NCI-H345 treated with DMSO at 0.1 percent for 48 hours (cell line): Measurements from ENCODE around the gene ACP5.

ENCODE experiments used
- DNase-seq: peaks from one replicate; lab custom pipeline; 2025; ENCODE audit not compliant: unreplicated experiment; lab: John Stamatoyannopoulos, UW

ACP5 gene

DNA sequence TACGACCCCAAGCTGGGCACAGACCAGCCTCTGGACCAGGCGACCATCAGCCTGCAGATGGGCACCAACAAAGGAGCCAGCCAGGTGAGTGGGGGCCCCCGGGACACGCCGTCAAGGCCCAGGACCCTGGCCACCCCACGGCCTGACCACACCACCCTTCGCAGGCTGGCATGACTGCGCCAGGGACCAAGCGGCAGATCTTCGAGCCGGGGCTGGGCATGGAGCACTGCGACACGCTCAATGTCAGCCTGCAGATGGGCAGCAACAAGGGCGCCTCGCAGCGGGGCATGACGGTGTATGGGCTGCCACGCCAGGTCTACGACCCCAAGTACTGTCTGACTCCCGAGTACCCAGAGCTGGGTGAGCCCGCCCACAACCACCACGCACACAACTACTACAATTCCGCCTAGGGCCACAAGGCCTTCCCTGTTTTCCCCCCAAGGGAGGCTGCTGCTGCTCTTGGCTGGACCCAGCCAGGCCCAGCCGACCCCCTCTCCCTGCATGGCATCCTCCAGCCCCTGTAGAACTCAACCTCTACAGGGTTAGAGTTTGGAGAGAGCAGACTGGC, 28.0 kb downstream of the ACP5 start:
- no peak for DNase-seq

DNA sequence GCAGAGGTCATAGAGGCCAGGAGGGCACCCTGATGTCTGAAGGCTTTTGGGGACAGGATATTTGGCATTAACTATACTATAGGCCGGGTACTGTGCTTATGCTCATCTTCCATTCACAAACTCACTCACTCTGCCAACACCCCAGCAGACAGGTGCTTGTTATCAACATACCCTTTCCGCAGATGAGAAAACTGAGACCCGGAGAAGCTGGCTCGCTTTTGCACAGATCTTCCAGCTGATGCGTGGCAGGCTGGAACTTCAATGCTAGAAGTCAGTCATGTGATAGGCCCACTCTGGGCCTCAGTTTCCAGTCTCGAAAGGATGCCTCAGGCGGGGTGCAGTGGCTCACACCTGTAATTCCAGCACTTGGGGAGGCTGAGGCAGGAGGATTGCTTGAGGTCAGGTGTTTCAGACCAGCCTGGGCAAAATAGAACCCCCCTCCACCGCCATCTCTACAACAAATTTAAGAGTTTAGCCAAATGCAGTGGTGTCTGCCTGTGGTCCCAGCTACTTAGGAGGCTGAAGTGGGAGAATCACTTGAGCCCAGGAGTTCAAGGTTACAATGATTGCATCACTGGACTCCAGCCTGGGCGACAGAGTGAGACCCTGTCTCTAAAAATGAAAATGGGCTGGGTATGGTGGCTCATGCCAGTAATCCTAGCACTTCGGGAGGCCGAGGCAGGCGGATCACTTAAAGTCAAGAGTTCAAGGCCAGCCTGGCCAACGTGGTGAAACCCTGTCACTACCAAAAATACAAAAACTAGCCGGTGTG, 29.3 kb downstream of the ACP5 start:
- DNase-seq = no peak

DNA sequence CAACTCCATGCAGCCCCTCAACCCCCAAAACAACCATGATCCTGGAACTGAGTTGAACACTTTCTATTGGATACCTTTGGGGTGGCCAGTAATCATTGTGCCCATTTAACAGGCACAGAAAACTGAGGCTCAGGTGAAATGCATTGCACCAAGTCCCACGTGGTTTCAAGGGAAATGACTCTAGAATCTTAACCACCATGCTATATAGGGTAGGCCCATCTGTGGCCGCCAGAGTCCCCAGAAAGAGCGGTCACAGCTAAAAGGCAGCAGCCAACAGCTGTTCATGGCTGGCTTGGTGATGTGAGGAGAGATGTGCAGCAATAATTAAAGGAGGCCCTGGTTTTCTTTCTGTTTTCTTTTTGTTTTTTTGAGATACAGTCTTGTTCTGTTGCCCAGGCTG, 36.2 kb downstream of the ACP5 start:
- no peak for DNase-seq

DNA sequence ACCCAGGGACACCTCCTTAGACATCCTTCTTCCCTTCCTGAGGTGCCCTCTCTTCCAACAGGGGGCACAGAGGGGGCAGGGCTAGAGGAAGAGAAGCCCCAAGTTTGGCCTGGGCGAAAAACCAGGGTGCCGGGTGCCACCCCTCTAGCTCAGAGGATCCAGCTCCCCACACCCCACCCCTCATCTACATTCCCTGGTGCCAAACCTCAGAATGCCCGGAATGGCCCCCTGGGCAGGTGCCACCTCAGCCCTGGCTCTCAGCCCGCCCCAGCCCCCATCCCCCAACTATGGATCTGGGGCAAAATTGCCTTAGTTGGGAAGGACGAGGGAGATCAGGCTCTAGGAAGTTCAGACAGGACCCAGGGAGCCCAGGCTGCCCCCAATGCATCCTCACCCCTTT, 36.8 kb downstream of the ACP5 start:
- no peak for DNase-seq

GRCh38 chr19:11539495-11540365, 37.7 kb downstream of the ACP5 start:
- DNase-seq = no peak

GRCh38 chr19:11538232-11539036, 39.0 kb downstream of the ACP5 start, which contains the start of gene CNN1:
TSS of gene CNN1 (plus strand) at chr19:11538851. CDS start at chr19:11538928, 77 bp downstream.
- no peak for DNase-seq

DNA sequence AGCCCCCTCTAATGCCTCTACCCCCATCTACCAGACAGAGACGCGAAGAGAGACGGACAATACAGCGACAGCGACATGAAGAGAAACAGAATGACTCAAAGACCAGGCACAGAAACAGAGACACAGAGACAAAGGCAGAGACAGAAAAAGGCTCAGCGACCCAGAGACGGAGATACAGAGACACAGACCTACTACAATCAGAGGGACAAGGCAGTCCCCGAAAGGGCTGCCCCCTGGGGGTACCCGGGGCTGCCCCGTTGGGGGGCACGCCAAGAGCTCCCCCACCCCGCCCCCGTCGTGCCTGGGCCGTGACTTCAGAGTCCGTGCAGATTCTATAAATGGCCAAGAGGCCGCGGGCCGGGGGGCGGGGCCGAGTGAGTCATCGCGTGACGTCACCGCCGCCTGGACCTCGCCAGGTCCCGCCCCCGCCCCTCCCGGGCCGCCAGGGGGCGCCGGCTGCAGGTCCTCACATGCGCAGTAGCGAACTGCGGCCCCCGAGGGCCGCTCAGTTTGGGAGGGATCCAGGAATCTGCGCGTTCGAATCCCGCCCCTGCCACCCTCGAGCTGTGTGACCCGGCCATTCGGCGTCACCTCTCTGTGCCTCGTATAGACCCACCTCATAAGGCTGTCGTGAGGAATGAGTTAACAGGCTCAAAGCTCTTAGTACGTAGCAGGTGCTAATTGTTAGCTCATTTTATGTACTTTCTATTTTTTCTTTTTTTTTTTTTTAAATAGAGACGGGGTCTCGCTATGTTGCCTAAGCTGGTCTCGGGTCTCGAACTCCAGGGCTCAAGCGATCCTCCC, 41.5 kb downstream of the ACP5 start:
- DNase-seq = no peak

DNA sequence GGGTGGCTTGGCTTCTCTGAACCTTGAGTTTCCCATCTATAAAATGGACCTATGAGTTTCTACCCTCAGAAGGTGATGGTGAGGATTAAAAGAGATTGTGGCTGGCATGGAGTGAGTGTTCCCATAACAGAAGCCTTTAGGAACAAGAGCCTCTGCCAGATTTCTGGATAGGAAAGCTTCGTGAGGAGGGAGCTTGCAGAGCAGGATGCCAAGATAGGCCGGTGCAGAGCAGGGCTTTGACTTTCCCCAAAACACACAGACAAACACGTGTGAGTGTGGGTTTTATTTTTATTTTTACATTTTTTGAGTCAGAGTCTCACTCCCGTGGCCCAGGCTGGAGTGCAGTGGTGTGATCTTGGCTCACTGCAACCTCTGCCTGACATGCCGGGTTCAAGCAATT, 42.5 kb downstream of the ACP5 start:
- DNase-seq = no peak

DNA sequence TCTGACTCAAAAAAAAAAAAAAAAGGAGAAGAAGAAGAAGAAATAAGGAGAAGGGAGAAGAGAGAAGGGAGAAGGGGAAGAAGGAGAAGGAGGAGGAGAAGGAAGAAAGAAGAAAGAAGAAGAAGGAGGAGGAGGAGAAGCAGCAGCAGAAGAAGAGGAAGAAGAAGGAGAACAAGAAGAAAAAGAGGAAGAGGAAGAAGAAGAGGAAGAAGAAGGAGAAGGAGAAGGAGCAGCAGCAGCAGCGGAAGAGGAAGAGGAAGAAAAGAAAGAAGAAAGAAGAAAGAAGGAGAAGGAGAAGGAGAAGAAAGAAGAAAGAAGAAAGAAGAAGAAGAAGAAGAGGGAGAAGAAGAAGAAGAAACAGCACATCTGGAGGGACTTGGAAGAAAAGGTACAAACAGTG, 42.9 kb downstream of the ACP5 start:
- no peak for DNase-seq

- peak; percentile 28 for DNase-seq
Observed at GRCh38 chr19:11530432-11530831, 47.0 kb downstream of the ACP5 start.

DNA sequence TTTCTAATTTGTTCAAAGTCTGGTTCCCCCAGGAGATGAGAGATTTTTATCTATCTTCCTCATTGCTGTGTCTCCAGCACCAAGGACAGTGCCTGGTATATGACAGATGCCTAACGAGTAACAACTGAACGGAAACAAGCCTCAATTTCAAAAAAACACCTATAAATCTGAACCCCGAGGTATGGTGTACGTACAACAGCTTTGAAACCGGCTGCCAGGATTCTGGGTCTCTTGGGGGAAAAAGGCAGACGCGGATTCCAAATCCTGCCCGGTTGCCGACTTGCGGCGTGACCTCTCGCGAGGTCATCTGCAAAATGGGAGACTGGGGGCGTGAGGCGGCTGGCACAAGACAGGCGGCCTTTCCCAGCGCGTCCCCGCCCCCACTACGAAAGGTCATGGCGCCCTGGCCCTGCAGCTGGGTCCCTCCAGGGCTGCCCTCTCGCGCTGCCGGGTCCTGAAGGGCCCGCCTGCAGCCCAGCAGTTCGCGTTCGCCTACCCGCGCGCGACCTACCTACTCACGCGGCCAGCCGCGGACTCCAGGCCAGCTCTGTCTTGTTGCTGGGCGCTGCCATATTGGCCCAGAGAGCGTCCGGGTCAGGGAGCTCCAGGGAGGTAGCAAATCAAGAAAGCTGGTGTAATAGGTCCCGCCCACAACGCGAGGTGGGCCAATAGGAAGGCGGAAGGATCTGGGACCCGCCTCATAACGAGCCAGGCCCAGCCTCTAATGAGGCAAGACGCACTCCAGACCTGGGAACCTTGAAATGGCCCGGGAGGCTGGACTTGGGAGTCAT, 48.7 kb downstream of the ACP5 start, which contains the start of gene ECSIT:
ECSIT (minus strand) TSS at position 584 of the 791 bp plus-strand sequence. CDS start 9,964 bp downstream, outside the sequence.
- DNase-seq = peak; percentile 46
